Uterus (tissue), 2 donors: ENCODE data around the gene NISCH.

ENCODE experiments used
- POLR2A ChIP-seq, 2 donors: fragments of 450-650 bp; IDR thresholded peaks; one replicate each; pipeline ENCODE4 v1.6.1; 2016; ENCODE audit warnings: antibody characterized with exemption in 2 of 2, mild to moderate bottlenecking in 1 of 2, moderate library complexity in 1 of 2
- TF ChIP-seq, protein P1 (sequence below), 4 experiments: fragments of 200-600 bp in 2 of 4; fragments of 450-650 bp in 2 of 4; sonication (generic) in 2 of 4; IDR thresholded peaks; one replicate each; pipeline ENCODE4 v1.5.1; 2016 to 2019; ENCODE audit warnings: antibody characterized with exemption in 4 of 4, mild to moderate bottlenecking in 2 of 4, moderate library complexity in 1 of 4

DNA sequence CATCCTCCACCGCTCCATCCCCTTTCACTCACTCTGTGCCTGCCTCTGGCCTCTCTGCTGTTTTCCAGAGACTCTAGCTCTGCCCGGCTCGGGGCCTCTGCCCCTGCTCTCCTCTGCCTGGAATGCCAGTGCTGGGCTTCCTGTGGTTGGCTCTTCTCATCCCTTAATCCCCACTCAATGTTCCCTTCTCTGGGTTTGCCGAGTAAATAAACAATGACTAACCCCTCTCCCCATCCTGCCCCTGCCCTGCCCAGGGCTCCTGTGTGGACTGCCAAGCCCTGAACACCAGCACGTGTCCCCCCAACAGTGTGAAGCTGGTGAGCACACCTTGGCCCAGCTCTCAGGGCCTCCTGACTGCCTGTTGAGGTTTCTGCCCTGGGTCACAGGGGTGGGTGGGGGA, 52.0 kb downstream of the NISCH start:
- TF ChIP-seq, protein P1, sequence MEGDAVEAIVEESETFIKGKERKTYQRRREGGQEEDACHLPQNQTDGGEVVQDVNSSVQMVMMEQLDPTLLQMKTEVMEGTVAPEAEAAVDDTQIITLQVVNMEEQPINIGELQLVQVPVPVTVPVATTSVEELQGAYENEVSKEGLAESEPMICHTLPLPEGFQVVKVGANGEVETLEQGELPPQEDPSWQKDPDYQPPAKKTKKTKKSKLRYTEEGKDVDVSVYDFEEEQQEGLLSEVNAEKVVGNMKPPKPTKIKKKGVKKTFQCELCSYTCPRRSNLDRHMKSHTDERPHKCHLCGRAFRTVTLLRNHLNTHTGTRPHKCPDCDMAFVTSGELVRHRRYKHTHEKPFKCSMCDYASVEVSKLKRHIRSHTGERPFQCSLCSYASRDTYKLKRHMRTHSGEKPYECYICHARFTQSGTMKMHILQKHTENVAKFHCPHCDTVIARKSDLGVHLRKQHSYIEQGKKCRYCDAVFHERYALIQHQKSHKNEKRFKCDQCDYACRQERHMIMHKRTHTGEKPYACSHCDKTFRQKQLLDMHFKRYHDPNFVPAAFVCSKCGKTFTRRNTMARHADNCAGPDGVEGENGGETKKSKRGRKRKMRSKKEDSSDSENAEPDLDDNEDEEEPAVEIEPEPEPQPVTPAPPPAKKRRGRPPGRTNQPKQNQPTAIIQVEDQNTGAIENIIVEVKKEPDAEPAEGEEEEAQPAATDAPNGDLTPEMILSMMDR (IDR thresholded peaks at IDR 0.05): no peak
- no peak for TF ChIP-seq POLR2A (IDR thresholded peaks at IDR 0.05)
